CD14-positive monocyte (primary cell): ENCODE measurements around the gene ACTN4. TPM values are rescaled to one million over a fixed set of nuclear protein-coding genes. Genes with fewer than 3 reads are reported as not detected.
A peak's percentile ranks its signal among the peaks of the same experiment; 100 is the strongest.

ENCODE experiments used
- DNase-seq, 3 donors: peaks; one replicate each; pipeline ENCODE4 v3.0.0-alpha.2; 2011 to 2022
- H2AFZ ChIP-seq: 2 replicates; pipeline ENCODE4 v1.6.0; 2012; ENCODE audit warnings: mild to moderate bottlenecking, low read depth, low read length, inconsistent platforms; ENCODE audit not compliant: insufficient read depth, poor library complexity, severe bottlenecking
- H3K27ac ChIP-seq, 2 donors: 1 replicate in 1 of 2; 2 replicates in 1 of 2; pipeline ENCODE4 v1.5.1; 2012 to 2013; ENCODE audit warnings: low read length in 2 of 2, control low read depth in 1 of 2, inconsistent platforms in 1 of 2, low read depth in 1 of 2, mild to moderate bottlenecking in 1 of 2
- H3K27me3 ChIP-seq, 2 donors: one replicate each; pipeline versions ENCODE4 v1.6.0 to v1.6.1; 2011 to 2013; ENCODE audit warnings: low read length in 2 of 2; ENCODE audit not compliant: control insufficient read depth in 2 of 2, insufficient read depth in 2 of 2
- H3K36me3 ChIP-seq, 2 donors: replicated peaks in 1 of 2; 1 replicate in 1 of 2; 2 replicates in 1 of 2; pipeline versions ENCODE4 v1.5.1 to v1.6.1; 2012 to 2013; ENCODE audit warnings: low read length in 2 of 2, control low read depth in 1 of 2, inconsistent platforms in 1 of 2, mild to moderate bottlenecking in 1 of 2; ENCODE audit not compliant: insufficient read depth in 2 of 2, control insufficient read depth in 1 of 2
- H3K4me1 ChIP-seq, 2 donors: 1 replicate in 1 of 2; 2 replicates in 1 of 2; pipeline versions ENCODE4 v1.5.1 to v1.6.1; 2012 to 2013; ENCODE audit warnings: low read length in 2 of 2, control low read depth in 1 of 2, inconsistent platforms in 1 of 2, mild to moderate bottlenecking in 1 of 2, moderate library complexity in 1 of 2; ENCODE audit not compliant: insufficient read depth in 2 of 2, control insufficient read depth in 1 of 2
- H3K4me2 ChIP-seq: replicated peaks from 2 replicates; pipeline ENCODE3; 2012; ENCODE audit warnings: low read length, moderate library complexity, mild to moderate bottlenecking; ENCODE audit not compliant: poor library complexity, severe bottlenecking; ENCODE audit errors: extremely low read depth
- H3K4me3 ChIP-seq, 3 experiments: fragments of 200-600 bp in 1 of 3; sonication (generic) in 1 of 3; replicated peaks in 1 of 3; 1 replicate in 2 of 3; 2 replicates in 1 of 3; pipeline ENCODE4 v1.5.1; 2011 to 2013; ENCODE audit warnings: low read length in 3 of 3, mild to moderate bottlenecking in 3 of 3, control low read depth in 2 of 3, low read depth in 2 of 3, inconsistent platforms in 1 of 3, moderate library complexity in 1 of 3
- H3K79me2 ChIP-seq: 2 replicates; pipeline ENCODE4 v1.6.0; 2012; ENCODE audit warnings: mild to moderate bottlenecking, control low read depth, inconsistent platforms, low read length, moderate library complexity; ENCODE audit not compliant: insufficient read depth
- H3K9ac ChIP-seq: 2 replicates; pipeline ENCODE4 v1.6.0; 2017; ENCODE audit warnings: low read length, mild to moderate bottlenecking; ENCODE audit not compliant: insufficient read depth, poor library complexity, severe bottlenecking
- H3K9me3 ChIP-seq, 2 donors: replicated peaks in 1 of 2; 1 replicate in 1 of 2; 2 replicates in 1 of 2; pipeline versions ENCODE4 v1.5.1 to v1.6.1; 2012 to 2013; ENCODE audit warnings: low read length in 2 of 2, control low read depth in 1 of 2; ENCODE audit not compliant: control insufficient read depth in 1 of 2, insufficient read depth in 1 of 2
- H4K20me1 ChIP-seq: 2 replicates; pipeline ENCODE4 v1.6.0; 2012; ENCODE audit warnings: mild to moderate bottlenecking, low read length, control low read depth, moderate library complexity; ENCODE audit not compliant: insufficient read depth
- H3K27ac Mint-ChIP-seq, 7 donors: one replicate each; pipeline ENCODE4 v1.8.0; 2020; ENCODE audit warnings: mild to moderate bottlenecking in 7 of 7, mixed read lengths in 7 of 7, moderate library complexity in 6 of 7, inconsistent platforms in 2 of 7
- H3K27me3 Mint-ChIP-seq, 3 donors: one replicate each; pipeline ENCODE4 v1.8.0; 2021 to 2022; ENCODE audit warnings: low read depth in 3 of 3, mild to moderate bottlenecking in 3 of 3, mixed read lengths in 3 of 3, moderate library complexity in 3 of 3, inconsistent platforms in 1 of 3
- H3K36me3 Mint-ChIP-seq, 2 donors: one replicate each; pipeline ENCODE4 v1.8.0; 2020; ENCODE audit warnings: mixed read lengths in 2 of 2, inconsistent platforms in 1 of 2, mild to moderate bottlenecking in 1 of 2
- H3K4me1 Mint-ChIP-seq: one replicate; pipeline ENCODE4 v1.8.0; 2020; ENCODE audit warnings: mild to moderate bottlenecking, mixed read lengths
- H3K4me3 Mint-ChIP-seq, 2 donors: one replicate each; pipeline ENCODE4 v1.8.0; 2020; ENCODE audit warnings: mild to moderate bottlenecking in 2 of 2, mixed read lengths in 2 of 2, moderate library complexity in 1 of 2
- H3K9me3 Mint-ChIP-seq, 7 donors: one replicate each; pipeline ENCODE4 v1.8.0; 2020 to 2022; ENCODE audit warnings: mixed read lengths in 7 of 7, mild to moderate bottlenecking in 6 of 7, moderate library complexity in 6 of 7, inconsistent platforms in 2 of 7
- CTCF ChIP-seq: fragments of 200-600 bp; IDR thresholded peaks from one replicate; pipeline ENCODE4 v1.8.0; 2022; ENCODE audit warnings: antibody characterized with exemption, mild to moderate bottlenecking
- WGBS: methylation state at CpG from one replicate; pipeline ENCODE4 v1.1.5; 2013; ENCODE audit warnings: missing lambda C conversion rate; ENCODE audit not compliant: insufficient coverage; 5-methylcytosine and 5-hydroxymethylcytosine counted together
- intact Hi-C, 2 donors: fragments of 100-400 bp; cut with micrococcal nuclease; formaldehyde crosslinking; loops; one replicate each; pipeline versions ENCODE4 v1.15.0 to v1.15.1; 2023
- polyA plus RNA-seq, 3 donors: library from polyadenylated mRNA; depleted of rRNA in 1 of 3; unstranded in 2 of 3; stranded (reverse) in 1 of 3; fragments of 300-500 nt in 2 of 3; fragments of >200 nt in 1 of 3; fragmentation: Illumina TruSeq in 2 of 3; gene quantifications; 1 replicate in 2 of 3; 2 replicates in 1 of 3; pipeline ENCODE4 v1.2.3, GENCODE V29; 2012 to 2021

Gene ACTN4
- polyA plus RNA-seq, 3 donors = 8.4 to 177 (median 16.0) TPM

DNA sequence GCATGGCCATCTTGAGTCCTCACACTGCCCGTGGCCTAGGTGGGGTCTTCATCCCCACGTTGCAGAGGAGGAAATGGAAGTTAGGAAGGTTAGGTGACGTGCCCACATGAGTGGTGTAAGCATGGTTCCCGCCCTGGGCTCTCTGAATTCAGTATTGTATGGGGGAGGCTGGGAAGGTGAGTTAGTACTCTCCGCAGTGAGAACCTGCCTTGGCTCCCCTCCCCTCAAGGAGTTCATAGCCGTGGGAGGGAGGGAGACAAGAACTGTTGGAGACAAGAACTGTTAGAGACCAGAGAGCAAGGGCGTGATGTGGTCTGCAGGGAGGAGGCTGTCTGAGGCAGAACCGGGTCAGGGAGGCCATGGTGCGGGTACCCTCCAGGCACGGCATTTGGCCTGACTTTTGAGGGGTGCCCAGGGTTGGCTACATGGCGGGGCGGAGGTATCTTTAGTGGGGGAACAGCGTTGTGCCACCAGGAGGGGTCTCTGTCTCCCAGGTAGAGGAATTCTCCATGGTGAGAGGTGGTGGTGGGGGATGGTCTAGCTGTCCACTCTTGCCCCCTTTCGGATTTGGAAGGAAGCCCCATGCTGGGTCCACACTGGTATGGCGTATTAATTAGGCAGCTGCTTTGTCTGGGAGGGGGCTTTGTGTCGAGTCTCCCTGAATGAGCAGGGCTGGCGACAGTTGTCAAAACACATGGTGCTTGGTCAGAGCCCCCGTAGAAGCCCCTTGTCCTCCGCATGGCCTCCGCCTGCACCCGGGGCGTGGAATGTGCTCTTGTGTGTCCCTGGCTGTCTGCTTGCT, 51.0 kb downstream of the ACTN4 start:
- Mint-ChIP-seq H3K4me3 (no peak overlapping the region), H3K27me3 (no peaks in the 10 kb centered on the region), H3K9me3 (peaks cover 0 to 2% (median 0%) of the 10 kb centered on the region in 7 donors), H3K4me1 (peaks cover 52% of the 10 kb centered on the region), H3K36me3 (peaks cover 40 to 64% of the 10 kb centered on the region in 2 donors), H3K27ac (peak overlapping the region; percentile 19 to 84 (median 71))
- H3K9me3 ChIP-seq = no peaks in the 10 kb centered on the region
- H3K4me2 ChIP-seq = no peak overlapping the region
- peak overlapping the region in 1 of 2 donors; percentile 79 for H3K27ac ChIP-seq
- peaks cover 32 to 58% of the 10 kb centered on the region in 2 donors for H3K36me3 ChIP-seq
- H3K4me1 ChIP-seq = peaks cover 34 to 36% of the 10 kb centered on the region in 2 donors
- no peaks in the 10 kb centered on the region for H3K27me3 ChIP-seq
- TF ChIP-seq CTCF = no peak
- 95% methylated on average over 17 of the region's 22 CpGs for WGBS
- intact Hi-C loops = no loop called here
- peaks cover 88% of the 10 kb centered on the region for H4K20me1 ChIP-seq
- peaks cover 92% of the 10 kb centered on the region for H3K79me2 ChIP-seq
- H2AFZ ChIP-seq = no peak overlapping the region
- H3K4me3 ChIP-seq = no peak overlapping the region
- no peak for DNase-seq
- peak overlapping the region; percentile 8 for H3K9ac ChIP-seq

- Histone ChIP-seq H3K27ac (peak overlapping the region; percentile 7 to 79), H3K4me1 (peaks cover 29 to 30% of the 10 kb centered on the region in 2 donors), H3K36me3 (peaks cover 38 to 64% of the 10 kb centered on the region in 2 donors), H2AFZ (no peak overlapping the region), H4K20me1 (peaks cover 88% of the 10 kb centered on the region), H3K4me2 (no peak overlapping the region), H3K4me3 (no peak overlapping the region), H3K79me2 (peaks cover 86% of the 10 kb centered on the region), H3K9me3 (no peaks in the 10 kb centered on the region), H3K27me3 (no peaks in the 10 kb centered on the region), H3K9ac (no peak overlapping the region)
- H3K4me3 Mint-ChIP-seq = no peak overlapping the region
- intact Hi-C loops = no loop called here
- WGBS = 83% methylated on average over 5 of the region's 7 CpGs
- peak overlapping the region; percentile 19 to 83 (median 67) for H3K27ac Mint-ChIP-seq
- H3K36me3 Mint-ChIP-seq = peaks cover 46 to 70% of the 10 kb centered on the region in 2 donors
- H3K9me3 Mint-ChIP-seq = peaks cover 0 to 2% (median 0%) of the 10 kb centered on the region in 7 donors
- no peaks in the 10 kb centered on the region for H3K27me3 Mint-ChIP-seq
- DNase-seq = no peak
- H3K4me1 Mint-ChIP-seq = peaks cover 46% of the 10 kb centered on the region
- TF ChIP-seq CTCF = no peak
These were observed 51.5 kb downstream of the ACTN4 start for GRCh38 chr19:38699027-38699346.
